ENCODE data around the gene TNNC1. TPM values are rescaled to one million over a fixed set of nuclear protein-coding genes. Genes with fewer than 3 reads are reported as not detected.

Gene TNNC1
- total and polyA plus RNA-seq, 2 donors (not counting 1 experiment from before 2014, with no cell fraction given), result 1.1 to 5.4 TPM

DNA sequence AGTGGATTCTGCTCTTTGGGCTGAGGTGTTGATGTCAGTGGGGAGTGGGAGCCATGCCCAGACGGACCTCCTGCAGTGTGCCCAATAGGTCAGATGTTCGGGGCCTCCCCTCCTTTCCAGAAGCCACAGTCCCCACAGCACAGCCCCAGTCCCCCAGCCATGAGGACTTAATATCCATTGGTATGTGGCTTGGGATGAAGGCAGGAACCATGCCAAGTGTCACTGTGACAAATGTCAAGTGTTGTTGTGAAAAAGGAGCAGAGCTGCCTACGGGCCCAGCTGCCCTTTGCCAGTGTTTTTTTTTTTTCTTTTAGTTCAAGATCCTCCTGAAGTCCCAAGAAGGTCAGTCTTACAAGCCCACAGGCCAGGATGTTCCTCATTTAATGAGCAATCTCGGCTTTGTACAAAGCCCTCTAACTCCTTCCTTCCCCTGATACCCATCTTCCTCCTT lies 21.1 kb downstream of the TNNC1 start:
- Histone ChIP-seq H2AFZ (ENCODE audit: insufficient read depth, low read depth, low read length, poor library complexity, severe bottlenecking) (no peak overlapping the region), H3K4me1 (ENCODE audit: control insufficient read depth in 2 of 2, insufficient read depth in 2 of 2, low read length in 2 of 2) (no peaks in the 10 kb centered on the region), H3K27me3 (replicated peaks in 1 of 4; ENCODE audit: control extremely low read depth in 1 of 4, control insufficient read depth in 3 of 4, insufficient read depth in 4 of 4, low read length in 3 of 4) (peaks cover 0 to 7% (median 0%) of the 10 kb centered on the region in 4 experiments), H4K20me1 (ENCODE audit: control insufficient read depth, insufficient read depth, low read length, poor library complexity, severe bottlenecking) (no peaks in the 10 kb centered on the region), H3K36me3 (replicated peaks in 1 of 2; ENCODE audit: control extremely low read depth in 1 of 2, control insufficient read depth in 1 of 2, extremely low read depth in 1 of 2, insufficient read depth in 2 of 2, low read length in 1 of 2) (no peaks in the 10 kb centered on the region), H3K79me2 (ENCODE audit: control insufficient read depth, insufficient read depth, low read length) (no peaks in the 10 kb centered on the region), H3K9ac (ENCODE audit: low read length) (no peak overlapping the region), H3K4me2 (replicated peaks; ENCODE audit: low read depth, low read length, poor library complexity, severe bottlenecking) (no peak overlapping the region), H3K27ac (ENCODE audit: low read length in 2 of 2) (no peak overlapping the region), H3K9me3 (ENCODE audit: control extremely low read depth in 1 of 3, control insufficient read depth in 2 of 3, insufficient read depth in 1 of 3, low read length in 2 of 3) (peaks cover 0 to 4% (median 0%) of the 10 kb centered on the region in 3 donors), H3K4me3 (ENCODE audit: control extremely low read depth in 1 of 5, extremely low read depth in 1 of 5, insufficient read depth in 1 of 5, low read depth in 2 of 5, low read length in 4 of 5) (no peak overlapping the region)
- ATAC-seq (ENCODE audit: low read depth) (no peak), DNase-seq (no peak)
- ChIA-PET POLR2A (no interaction called here), CTCF (interaction anchor here (0.8 to 1.4 kb wide), 4 partner anchors 10 to 94 kb away, joined by 3 to 6 read pairs (median 4); no protein-coding TSS in a partner anchor)
- Mint-ChIP-seq H3K4me1 (no peaks in the 10 kb centered on the region), H3K4me3 (no peak overlapping the region), H3K27ac (no peak overlapping the region), H3K9me3 (ENCODE audit: insufficient read depth) (no peaks in the 10 kb centered on the region), H3K27me3 (no peaks in the 10 kb centered on the region)
- WGBS (ENCODE audit: insufficient coverage), result 55% methylated on average over 2 of the region's 4 CpGs
- intact Hi-C loops (cut with micrococcal nuclease), result no loop called here
- no peak for TF ChIP-seq EZH2 (IDR thresholded peaks at IDR 0.05; ENCODE audit: borderline replicate concordance, insufficient read depth, low read depth, low read length, poor library complexity, severe bottlenecking)
- TF ChIP-seq, protein P1, sequence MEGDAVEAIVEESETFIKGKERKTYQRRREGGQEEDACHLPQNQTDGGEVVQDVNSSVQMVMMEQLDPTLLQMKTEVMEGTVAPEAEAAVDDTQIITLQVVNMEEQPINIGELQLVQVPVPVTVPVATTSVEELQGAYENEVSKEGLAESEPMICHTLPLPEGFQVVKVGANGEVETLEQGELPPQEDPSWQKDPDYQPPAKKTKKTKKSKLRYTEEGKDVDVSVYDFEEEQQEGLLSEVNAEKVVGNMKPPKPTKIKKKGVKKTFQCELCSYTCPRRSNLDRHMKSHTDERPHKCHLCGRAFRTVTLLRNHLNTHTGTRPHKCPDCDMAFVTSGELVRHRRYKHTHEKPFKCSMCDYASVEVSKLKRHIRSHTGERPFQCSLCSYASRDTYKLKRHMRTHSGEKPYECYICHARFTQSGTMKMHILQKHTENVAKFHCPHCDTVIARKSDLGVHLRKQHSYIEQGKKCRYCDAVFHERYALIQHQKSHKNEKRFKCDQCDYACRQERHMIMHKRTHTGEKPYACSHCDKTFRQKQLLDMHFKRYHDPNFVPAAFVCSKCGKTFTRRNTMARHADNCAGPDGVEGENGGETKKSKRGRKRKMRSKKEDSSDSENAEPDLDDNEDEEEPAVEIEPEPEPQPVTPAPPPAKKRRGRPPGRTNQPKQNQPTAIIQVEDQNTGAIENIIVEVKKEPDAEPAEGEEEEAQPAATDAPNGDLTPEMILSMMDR (IDR thresholded peaks at IDR 0.05), result no peak

DNA sequence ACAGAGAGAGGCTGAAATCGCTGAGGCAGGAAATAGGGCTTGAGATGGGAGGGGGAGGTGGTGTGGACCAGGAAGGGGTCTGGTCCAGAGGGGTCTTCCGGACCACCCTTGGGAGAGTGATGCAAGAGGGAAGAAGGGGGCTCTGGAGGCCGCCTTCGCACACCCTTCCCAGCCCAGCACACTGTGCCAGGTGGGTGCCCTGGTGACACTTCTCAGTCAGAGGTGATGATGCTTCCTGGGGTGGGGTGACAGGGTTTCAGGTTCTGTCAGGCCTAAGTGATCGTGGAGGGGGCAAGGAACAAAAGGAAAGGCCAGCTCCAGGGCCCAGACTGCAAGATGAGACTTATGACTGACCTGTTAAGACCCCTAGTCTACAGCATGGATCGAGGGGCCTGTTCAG lies 21.6 kb downstream of the TNNC1 start:
- H3K4me1 Mint-ChIP-seq, result no peaks in the 10 kb centered on the region
- H3K27ac ChIP-seq (ENCODE audit: low read length in 2 of 2), result no peak overlapping the region
- H3K9me3 ChIP-seq (ENCODE audit: control extremely low read depth in 1 of 3, control insufficient read depth in 2 of 3, insufficient read depth in 1 of 3, low read length in 2 of 3), result peaks cover 0 to 4% (median 0%) of the 10 kb centered on the region in 3 donors
- no peaks in the 10 kb centered on the region for H3K27me3 Mint-ChIP-seq
- H3K27me3 ChIP-seq (replicated peaks in 1 of 4; ENCODE audit: control extremely low read depth in 1 of 4, control insufficient read depth in 3 of 4, insufficient read depth in 4 of 4, low read length in 3 of 4), result peaks cover 0 to 7% (median 0%) of the 10 kb centered on the region in 4 experiments
- H4K20me1 ChIP-seq (ENCODE audit: control insufficient read depth, insufficient read depth, low read length, poor library complexity, severe bottlenecking), result no peaks in the 10 kb centered on the region
- no peak overlapping the region for H3K4me2 ChIP-seq (replicated peaks; ENCODE audit: low read depth, low read length, poor library complexity, severe bottlenecking)
- H3K9me3 Mint-ChIP-seq (ENCODE audit: insufficient read depth), result no peaks in the 10 kb centered on the region
- H3K4me3 ChIP-seq (ENCODE audit: control extremely low read depth in 1 of 5, extremely low read depth in 1 of 5, insufficient read depth in 1 of 5, low read depth in 2 of 5, low read length in 4 of 5), result no peak overlapping the region
- DNase-seq, result no peak
- TF ChIP-seq, protein P1 (IDR thresholded peaks at IDR 0.05), result no peak
- TF ChIP-seq EZH2 (IDR thresholded peaks at IDR 0.05; ENCODE audit: borderline replicate concordance, insufficient read depth, low read depth, low read length, poor library complexity, severe bottlenecking), result no peak
- no peak for ATAC-seq (ENCODE audit: low read depth)
- no peak overlapping the region for H3K9ac ChIP-seq (ENCODE audit: low read length)
- H3K4me1 ChIP-seq (ENCODE audit: control insufficient read depth in 2 of 2, insufficient read depth in 2 of 2, low read length in 2 of 2), result no peaks in the 10 kb centered on the region
- intact Hi-C loops (cut with micrococcal nuclease), result no loop called here
- no peak overlapping the region for H2AFZ ChIP-seq (ENCODE audit: insufficient read depth, low read depth, low read length, poor library complexity, severe bottlenecking)
- H3K4me3 Mint-ChIP-seq, result no peak overlapping the region
- no peaks in the 10 kb centered on the region for H3K79me2 ChIP-seq (ENCODE audit: control insufficient read depth, insufficient read depth, low read length)
- WGBS (ENCODE audit: insufficient coverage), result 76% methylated on average over 5 of the region's 6 CpGs
- POLR2A ChIA-PET, result interaction anchor here (0.6 kb wide), 1 partner anchor 20 kb away, joined by 6 read pairs; no protein-coding TSS in a partner anchor
- H3K27ac Mint-ChIP-seq, result no peak overlapping the region
- no peaks in the 10 kb centered on the region for H3K36me3 ChIP-seq (replicated peaks in 1 of 2; ENCODE audit: control extremely low read depth in 1 of 2, control insufficient read depth in 1 of 2, extremely low read depth in 1 of 2, insufficient read depth in 2 of 2, low read length in 1 of 2)
- CTCF ChIA-PET, result interaction anchor here (1.3 to 2.2 kb wide), 2 partner anchors 14 to 93 kb away, joined by 3 to 29 read pairs; partner anchors contain the start of gene SEMA3G
